Amniotic epithelial cell (primary cell): ENCODE measurements around the gene PEX16.
A peak's percentile ranks its signal among the peaks of the same experiment; 100 is the strongest.

Experiments
- DNase-seq: peaks from one replicate; pipeline ENCODE4 v3.0.0-alpha.2; 2010; ENCODE audit warnings: low read depth

Gene PEX16

DNA sequence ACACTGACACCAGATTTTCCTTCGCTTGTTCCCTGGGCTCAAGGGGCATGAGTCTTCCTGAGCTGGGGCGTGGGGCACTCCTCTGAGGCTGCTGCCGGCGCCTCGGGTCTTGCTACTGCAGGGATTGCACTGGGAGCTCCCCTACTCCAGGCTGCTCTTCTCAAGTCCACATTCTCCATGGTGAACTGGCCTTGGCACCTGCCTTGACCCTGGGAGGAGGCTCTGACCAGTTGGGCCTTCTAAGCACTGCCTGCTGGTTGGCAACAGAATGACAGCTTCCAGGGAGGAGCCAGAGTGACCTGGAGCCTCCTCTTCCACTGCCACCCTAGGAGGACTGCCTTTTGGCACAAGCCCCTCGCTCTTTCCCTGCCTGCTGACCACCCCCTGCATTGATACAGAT lies 20.1 kb downstream of the PEX16 start:
- DNase-seq: no peak

DNA sequence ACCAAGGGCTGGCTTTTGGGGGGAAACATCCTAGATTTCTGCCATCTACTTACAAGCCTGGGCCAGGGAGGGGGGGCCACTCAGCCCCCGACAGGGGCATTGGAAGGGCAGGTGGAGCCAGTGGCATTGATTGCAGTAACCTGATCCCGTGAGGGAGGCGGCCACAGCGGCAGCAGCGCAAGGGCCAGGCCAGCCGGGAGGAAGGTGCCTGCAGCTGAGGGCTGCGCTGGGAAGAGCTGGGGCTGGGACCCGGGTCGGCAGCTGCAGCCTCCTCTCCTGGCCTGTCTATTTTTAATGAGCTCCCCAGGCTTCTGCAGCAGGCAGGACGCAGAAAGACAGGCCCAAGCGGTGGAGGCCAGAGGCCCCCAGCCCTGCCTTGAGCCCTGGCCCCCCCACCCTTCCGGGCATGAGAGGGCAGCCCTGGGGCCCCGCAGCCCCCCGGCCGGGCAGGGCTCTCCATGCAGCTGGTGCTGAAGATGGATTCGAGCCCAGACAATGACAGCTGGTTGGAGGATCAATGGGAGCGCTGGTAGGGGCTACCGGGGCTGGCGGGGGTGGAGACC lies 21.2 kb downstream of the PEX16 start:
- no peak for DNase-seq

DNA sequence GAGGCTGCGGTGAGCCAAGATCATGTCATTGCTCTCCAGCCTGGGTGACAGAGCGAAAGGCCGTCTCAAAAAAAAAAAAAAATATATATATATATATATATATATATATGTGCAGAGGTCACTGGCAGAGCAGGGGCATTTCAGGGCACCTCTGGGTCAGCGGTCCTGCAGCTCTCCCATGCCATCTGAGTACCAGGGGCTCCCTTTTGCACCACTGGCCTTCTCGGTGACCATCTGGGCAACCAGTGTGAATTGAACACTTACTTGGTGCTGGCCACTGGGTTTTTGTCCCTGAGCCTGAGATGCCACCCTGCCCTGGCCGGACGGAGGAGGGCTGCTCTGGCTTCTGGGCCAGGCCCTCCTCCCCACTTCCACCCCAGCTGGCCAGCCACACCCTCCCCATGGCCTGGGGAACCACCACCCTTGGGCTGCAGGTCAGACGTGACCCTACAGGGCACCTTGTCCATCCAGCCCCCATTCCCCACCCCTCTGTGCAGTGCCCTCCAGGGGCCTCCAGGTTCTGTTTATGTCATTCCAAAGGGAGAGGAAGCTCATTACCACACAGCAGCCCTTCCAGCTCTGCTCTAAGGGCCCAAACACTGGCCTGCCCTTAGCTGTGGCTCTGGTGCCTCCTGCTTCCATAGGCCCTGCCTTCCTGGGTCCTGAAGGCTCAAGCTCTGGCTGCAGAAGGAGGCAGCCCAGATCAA lies 22.0 kb downstream of the PEX16 start:
- DNase-seq: no peak

DNA sequence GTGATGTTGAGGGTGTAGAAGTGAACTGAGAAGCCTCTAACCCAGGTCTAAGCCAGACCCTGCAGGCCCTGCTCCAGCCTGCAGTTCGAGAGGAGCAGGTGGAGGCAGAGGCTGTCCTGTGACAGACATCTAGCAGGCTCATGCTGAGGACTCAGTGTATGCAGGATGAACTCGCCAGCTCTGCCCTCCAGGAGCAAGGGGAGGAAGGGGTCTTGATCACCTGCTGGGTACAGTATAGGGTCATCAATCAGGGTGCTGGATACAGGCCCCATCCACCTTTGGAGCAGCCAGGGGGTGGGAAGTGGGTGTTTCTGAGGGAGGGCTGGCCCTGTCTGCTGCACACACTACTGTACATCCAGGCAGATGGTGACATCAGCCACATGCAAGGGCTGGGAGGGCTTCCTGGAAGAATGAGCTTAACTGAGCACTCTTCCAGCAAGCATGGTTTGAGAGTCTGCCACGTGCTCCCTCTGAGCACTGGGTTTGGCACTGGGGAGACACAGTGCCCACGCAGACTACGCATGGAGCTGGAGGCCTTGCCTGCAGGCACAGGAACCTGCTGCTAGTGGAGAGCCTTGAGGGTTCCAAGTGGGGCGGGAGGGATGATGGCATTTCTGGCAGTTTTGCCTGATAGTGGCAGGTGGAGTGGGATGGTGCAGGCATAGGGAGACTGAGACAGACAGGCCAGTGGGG lies 23.0 kb downstream of the PEX16 start:
- DNase-seq: no peak

DNA sequence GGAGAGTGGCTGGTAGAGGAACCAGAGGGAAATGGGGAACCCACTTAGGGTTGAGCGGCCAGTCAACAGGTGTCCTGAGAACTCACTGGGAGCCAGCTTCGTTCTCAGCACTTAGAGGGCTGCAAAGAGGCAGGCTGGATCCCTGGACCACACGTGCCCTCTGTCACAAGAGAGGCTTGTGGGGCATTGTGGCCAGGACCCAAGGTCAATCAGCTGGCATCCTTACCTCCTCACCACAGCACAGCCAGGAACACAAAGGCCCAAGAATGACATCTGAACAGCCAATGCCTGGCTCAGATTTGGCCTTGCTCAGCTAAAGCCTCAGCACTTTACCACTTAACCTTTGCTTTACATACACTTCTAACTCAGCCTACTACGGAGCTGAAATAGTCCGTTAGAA lies 24.8 kb downstream of the PEX16 start:
- no peak for DNase-seq

DNA sequence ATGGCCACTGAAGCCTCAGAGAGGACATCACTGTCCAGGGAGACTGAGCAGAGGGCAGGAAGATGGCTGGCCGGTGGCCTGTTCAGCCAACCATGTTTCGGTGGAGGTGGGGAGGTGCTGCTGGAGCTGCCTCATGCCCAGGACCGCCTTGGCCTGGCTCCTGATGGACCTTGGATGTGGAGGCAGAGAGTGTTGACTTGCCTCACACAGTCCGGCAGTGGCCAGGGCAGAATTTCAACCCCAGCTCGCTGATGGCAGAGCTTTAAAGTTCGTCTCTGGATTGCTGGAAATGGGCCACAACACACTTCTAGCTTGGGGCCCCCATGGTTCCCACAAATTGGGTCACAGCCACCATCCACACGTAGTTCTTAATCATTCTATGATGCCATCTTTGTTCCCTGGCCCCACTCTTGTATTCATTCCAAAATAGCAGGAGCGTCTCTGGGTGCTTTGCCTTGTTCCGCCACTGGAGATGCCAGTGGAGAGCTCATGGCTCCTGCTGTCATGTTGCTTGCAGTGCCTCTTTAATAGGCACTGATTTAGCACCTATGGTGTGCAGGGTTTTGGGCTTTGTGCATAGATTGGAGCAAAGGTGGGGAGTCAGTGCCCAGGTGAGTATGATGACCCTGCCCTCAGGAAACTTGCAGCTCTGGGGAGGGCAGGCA lies 26.7 kb downstream of the PEX16 start:
- DNase-seq: no peak

DNA sequence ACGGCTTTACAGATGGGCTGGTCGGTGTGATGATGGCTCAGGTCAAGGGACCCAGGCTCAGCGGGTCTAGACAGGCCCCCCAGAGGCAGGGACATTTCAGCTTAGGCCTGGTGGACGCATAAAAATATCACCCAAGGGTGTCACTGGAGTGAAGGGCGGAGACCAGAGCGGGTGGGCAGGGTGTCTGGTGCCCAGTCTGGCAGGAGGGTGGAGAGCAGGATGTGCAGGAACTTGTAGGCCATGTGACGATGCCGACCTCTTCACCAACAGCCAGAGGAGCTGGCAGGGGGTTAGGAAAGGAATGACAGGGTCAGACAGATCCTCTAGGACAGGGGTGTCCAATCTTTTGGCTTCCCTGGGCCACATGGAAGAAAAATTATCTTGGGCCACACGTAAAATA lies 27.7 kb downstream of the PEX16 start:
- no peak for DNase-seq

DNA sequence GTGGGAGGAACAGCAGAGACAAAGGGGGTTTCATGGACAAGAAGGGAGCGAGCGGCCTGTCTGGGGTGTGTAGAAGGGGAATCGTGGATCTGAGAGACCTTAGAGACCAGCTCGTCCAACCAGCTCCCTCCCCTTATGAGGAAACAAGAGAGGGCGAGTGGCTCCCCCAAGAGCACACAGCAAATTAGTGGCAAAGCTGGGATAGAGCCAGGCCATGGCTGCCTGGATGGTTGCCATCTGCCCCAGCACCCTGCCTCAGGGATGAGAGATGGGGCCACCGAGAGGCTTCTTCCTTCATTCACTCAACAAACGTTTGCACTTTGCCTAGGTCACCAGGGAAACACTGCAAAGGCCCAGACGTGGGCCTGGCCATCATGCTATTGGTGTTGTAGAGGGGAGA lies 28.1 kb downstream of the PEX16 start:
- no peak for DNase-seq

DNA sequence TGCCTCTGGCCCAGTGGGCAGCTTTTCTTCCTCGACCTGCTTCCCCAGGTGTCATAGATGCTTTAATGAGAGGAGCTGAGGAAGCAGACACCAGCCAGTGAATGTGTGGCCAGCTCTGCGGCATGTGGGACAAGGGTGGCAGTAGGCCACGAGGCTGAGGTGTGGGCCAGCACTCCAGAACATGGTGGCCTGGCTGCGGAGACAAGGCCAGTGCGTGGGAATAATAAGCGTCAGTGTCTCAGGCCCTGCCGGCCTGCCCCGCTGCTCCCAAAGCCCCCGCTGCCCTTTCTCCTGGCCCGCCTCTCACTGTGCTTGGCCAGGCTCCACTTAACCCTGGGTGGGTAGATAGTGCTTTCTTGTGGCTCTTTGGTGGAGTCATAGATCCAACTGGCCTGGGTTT lies 30.1 kb downstream of the PEX16 start:
- DNase-seq: no peak

DNA sequence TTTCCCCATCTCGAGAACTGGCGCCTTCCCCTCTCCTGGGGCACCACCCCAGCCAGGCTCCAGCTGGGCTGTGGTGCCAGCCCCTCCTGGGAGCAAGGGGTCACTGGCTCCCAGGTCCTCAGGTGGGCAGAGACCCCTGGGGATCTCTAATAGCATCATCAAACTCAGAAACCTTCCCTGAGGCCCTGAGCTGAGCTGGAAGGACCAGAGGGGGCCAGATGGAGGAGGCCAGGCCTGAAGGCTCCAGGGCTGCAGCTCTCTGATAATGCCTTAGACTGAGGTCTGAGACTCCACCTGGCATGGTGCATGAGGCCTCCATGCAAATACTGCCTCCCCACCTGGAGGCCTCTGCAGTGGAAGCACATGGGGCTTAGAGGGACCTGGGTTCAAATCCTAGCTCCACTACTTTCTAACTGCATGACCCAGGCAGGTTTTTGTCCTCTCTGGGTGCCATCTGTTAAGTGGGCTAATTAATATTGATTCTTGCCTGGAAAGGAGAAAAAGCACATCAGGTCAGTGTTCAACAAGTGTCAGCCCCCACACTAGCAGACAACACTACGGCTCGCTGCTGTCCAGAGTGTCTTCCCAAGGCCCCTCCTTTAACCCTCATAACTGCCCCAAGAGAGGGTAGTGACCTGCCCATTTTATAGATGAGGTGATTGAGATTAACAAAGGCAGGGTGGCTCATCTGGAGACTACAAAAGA lies 30.7 kb downstream of the PEX16 start:
- DNase-seq: no peak

DNA sequence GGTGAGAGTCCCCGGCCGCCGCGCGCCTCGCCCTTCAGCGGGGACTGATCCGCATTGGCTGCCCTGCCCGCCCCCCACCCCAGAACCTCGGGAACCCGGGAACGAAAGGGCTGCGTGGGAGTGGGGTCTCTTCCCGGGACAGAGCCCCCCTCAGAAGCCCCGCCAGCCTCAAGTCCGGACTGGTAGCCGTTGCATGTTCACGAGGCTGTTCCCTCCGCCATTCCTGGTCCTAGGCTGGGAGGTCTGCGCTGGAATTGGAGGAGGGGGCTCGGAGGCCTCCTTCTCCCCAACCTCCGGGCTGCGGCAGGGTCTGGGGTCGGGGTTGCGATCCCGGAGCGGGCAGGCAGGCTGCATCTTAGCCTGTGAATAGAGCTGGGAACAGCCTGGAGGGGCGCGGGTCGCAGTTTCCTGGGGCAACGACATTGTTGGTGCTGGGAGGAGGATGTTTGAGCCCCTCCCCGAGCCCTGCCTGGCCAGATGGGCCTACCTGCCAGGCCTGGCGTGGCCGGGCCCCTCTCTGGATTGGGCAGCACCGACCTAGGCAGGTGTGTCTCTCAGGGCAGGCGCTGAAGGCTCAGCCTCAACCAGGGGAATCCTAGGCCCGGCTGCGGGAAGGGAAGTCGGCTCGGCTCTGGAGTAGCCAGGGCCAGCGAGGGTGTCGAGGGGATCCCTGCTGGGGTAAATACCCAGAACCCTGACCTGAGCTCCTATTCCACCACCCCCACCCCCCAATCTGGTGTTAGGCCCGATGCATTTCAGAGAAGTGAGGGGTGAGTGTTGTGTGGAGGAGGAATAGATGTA lies 31.6 kb downstream of the PEX16 start:
- no peak for DNase-seq

DNA sequence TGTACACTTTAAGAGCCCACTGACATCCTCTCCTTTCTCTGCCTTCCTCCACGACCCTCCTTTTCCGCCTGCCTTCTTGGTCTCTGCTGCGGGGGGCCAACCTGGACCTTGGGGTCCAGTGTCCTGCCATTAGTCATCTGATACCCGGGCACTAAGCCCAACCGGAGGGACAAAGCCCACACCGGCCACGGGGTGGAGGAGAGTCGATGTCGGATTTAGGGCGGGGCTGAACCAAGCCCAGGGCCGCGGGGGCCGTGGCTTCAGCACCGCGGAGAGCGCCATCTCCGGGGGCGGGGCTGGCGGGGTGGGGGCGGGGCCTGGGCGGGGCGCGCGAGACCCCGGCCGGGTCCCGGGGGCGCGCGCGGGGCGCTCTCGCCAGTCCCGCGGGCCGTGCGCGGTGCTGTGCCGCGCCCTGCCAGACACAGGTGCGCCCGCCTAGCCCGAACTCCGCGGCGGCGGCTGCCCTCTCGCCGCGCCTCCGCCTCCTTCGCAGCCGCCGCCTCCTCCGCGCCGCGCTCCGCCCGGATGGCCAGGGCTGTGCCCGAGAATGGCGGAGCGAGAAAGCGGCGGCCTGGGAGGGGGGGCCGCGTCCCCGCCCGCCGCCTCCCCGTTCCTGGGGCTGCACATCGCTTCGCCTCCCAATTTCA lies 32.3 kb downstream of the PEX16 start, which contains the start of gene MAPK8IP1:
Gene MAPK8IP1 (plus strand): TSS at position 378 of the 647 bp plus-strand sequence. CDS start 170 bp downstream, at position 548.
- DNase-seq: no peak

DNA sequence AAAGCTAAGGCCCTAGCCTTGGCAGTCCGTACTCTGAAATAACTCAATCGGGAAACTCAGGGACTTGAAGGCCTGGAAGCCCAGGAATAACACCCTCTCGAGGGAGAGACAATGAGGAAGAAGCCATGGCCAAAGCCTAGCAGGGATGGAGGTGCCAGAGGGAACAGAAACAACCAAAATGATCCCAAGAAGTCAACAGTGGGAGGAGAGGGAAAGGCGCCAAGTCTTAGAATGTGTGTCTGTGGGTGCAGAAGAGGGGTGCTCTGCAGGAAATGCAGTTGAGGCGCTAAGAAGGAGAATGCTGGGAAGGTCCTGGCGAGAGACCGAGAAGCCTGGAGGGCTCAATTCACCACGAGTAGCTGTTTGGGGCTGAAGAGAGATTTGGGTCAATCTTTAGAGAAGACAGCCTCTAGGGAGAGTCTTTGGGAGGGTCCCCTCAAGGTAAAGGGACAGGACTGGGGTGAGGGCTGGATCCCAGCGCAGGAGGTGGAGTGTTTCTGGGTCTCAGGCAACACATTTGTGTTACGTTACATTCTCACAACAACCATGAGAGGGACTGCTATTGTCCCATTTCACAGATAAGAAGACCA lies 33.0 kb downstream of the PEX16 start:
- no peak for DNase-seq

DNA sequence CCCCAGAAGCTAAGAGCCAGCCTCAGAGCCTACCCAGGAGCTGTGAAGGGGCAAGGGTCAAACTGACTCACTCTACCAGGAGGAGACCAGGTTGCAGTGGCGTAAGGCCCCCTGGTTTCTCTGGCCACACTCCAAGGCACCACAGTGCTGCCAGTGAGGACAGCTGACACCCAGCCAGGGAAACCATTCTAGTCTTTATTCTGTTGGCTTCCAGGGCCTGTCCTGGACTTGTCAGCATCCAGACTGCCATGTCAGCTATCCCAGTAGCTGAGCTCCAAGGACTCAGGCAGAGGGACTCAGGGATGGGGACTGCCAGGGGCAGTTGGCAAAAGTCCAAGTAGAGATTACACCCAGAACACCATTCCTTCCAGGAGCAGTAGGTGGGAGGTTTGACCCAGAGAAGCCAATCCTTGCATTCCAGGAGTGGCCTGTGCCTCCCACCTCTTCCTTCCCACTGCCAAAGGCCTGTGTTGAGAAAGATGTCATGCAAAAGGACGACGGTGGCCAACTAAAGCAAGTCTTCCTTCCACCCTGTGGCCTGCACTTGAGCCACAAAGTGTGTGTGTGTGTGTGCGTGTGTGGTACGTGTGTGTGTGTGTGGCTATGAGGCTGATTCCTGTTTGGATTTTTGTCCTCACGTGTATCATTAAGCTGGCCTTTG lies 35.8 kb downstream of the PEX16 start:
- DNase-seq: peak; percentile 17

DNA sequence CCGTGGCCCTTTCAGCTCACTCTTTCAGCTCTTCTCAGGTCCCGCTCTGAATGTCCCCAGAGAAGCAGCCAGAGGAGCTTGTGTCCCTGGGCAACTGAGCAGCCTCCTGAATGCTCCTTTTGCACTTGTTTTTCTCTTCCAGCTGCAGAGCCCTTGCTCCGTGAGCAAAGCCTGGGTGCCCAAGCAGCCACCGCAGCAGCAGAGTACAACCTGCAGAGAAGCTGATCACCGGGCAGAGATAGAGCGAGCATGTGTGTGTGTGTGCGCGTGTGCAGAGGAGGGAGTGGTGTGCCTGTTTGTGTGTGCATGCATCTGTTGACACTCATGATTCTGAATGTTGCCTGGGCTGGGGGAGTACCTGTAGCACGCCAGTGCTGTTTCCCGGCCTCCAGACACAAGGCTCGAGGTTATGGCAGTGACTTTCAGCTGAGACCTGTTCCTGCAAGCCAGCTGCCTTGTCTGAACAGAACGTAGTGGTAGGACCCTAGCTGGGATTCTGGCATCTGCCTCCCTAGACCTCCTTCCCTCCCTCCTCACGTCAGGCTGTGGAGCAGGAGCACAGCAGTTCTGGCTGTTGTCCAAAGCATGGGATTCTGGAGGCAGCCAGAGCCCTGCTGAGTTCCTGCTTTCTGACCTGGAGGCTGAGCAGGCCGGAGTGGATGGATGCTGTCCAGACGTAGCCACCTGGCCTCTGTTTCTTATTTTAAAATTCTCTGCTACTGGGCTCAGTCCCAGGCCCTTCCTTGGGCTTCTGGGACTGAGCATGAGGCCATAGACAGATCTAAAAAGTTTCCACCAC lies 36.7 kb downstream of the PEX16 start:
- DNase-seq: no peak

DNA sequence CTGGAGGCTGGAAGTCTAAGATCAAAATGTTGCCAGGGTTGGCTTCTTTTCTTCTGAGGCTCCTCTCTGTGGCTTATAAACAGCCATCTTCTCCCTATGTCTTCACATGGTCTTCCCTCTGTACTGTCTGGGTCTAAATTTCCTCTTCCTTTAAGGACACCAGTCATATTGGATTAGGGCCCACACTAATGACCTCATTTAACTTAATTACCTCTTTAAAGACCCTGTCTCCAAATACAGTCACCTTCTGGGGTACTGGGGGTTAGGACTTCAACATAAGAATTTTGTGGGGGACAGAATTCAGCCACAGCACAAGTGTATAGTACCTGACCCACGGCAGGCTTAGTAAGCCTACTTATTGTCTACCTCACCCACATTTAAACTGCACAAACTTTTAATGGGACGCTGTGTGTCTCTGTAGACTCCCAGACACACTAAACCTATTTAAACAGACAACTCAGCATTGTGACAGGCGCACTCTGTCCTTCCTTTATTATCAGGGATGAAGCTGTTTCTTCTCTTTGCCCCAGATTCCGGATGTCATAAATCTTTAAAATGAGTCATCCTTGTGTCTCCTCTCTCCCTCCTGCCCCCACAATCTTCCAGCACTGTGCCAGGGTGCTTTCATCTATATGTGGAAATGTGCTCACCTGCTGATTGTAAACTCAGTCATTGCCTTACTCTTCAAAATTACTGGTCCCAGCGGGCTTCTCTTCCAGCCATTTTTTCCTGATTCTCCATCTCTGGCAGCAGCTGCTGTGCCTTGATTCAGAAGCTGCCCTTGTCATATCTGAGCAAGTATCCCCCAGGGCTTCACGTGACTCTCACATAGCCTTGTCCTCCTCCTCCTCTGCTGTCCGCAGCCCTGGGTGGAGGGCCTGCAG lies 37.6 kb downstream of the PEX16 start:
- DNase-seq: peak; percentile 80

DNA sequence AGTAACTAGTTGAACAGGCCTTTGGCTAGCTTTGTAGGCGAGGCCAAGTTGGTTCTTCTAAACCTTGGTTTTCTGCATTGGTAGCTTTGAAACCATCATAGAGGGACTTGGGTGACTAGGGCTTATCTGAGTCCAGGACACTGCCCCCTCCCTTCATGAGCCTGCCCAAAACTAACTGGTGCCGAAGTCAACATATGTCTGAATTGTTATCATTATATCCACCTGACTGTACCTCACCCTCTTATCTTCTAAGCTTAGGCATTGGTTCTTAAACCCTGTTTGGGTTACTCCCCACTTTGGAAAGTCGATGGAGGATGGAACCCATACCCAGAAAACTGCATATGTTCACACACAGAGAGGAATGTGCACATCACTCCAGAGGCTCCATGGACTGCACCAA lies 39.8 kb downstream of the PEX16 start:
- no peak for DNase-seq

DNA sequence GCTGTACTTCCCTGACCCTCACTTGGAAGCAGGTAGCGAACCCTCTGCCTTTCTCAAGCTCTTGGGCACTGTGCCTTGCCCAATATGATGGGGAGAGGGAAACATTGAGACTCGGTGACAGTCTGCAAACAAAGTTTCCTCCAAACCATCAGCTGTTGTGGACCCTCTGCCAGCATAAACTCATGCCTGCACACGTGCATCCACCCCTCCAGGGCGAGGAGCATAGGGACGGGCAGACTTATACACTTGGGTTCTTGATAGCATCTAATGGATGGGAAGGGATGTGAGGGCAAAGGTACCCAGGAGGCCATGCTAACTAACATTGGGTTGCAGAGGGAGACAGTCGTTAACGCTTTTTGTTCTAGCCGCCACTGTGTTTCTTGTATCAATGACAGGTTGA lies 40.5 kb downstream of the PEX16 start:
- DNase-seq: no peak
